Esophagus muscularis mucosa (tissue), 4 donors: ENCODE measurements around the gene SLC25A26. TPM values are rescaled to one million over a fixed set of nuclear protein-coding genes. Genes with fewer than 3 reads are reported as not detected.

Experiments
- DNase-seq: peaks from one replicate; pipeline ENCODE4 v3.0.0-alpha.2; 2017; ENCODE audit errors: extremely low spot score
- H3K27ac ChIP-seq, 4 donors: fragments of 200-600 bp; sonication (generic); replicated peaks in 1 of 4; 1 replicate in 3 of 4; 2 replicates in 1 of 4; pipeline ENCODE4 v1.5.1; 2016 to 2019; ENCODE audit warnings: mild to moderate bottlenecking in 1 of 4
- H3K27me3 ChIP-seq, 4 donors: fragments of 200-600 bp; sonication (generic); one replicate each; pipeline versions ENCODE4 v1.5.1 to v1.6.0; 2016 to 2019
- H3K36me3 ChIP-seq, 4 donors: fragments of 200-600 bp; sonication (generic); one replicate each; pipeline ENCODE4 v1.5.1; 2016 to 2019
- H3K4me1 ChIP-seq, 4 donors: fragments of 200-600 bp; sonication (generic); one replicate each; pipeline ENCODE4 v1.5.1; 2016 to 2019
- H3K4me3 ChIP-seq, 4 donors: fragments of 200-600 bp; sonication (generic); 1 replicate in 2 of 4; 2 replicates in 2 of 4; pipeline ENCODE4 v1.5.1; 2016 to 2019; ENCODE audit warnings: mild to moderate bottlenecking in 4 of 4, moderate library complexity in 1 of 4
- H3K9me3 ChIP-seq, 4 donors: fragments of 200-600 bp; sonication (generic); 1 replicate in 3 of 4; 2 replicates in 1 of 4; pipeline ENCODE4 v1.5.1; 2016 to 2019
- EP300 ChIP-seq: sonication (generic); formaldehyde crosslinking; IDR thresholded peaks from one replicate; pipeline ENCODE4 v1.6.1; 2017; ENCODE audit warnings: antibody characterized with exemption
- POLR2A ChIP-seq: fragments of 450-650 bp; IDR thresholded peaks from one replicate; pipeline ENCODE4 v1.6.1; 2017; ENCODE audit warnings: antibody characterized with exemption, moderate library complexity, mild to moderate bottlenecking, low read depth
- POLR2AphosphoS5 ChIP-seq, 2 donors: sonication (generic); formaldehyde crosslinking; IDR thresholded peaks; one replicate each; pipeline ENCODE4 v1.6.1; 2017; ENCODE audit warnings: antibody characterized with exemption in 2 of 2
- WGBS: methylation state at CpG from one replicate; pipeline ENCODE4 v1.1.5; 2018; 5-methylcytosine and 5-hydroxymethylcytosine counted together
- intact Hi-C: fragments of 100-400 bp; cut with DNase I; formaldehyde crosslinking; loops from one replicate; pipeline ENCODE4 v1.15.1; 2023
- total RNA-seq, 4 donors: library from RNA; depleted of rRNA; stranded (reverse); fragments of >200 nt; gene quantifications; one replicate each; pipeline versions ENCODE4 v1.1.0 to v1.2.1, GENCODE V29; 2016
- TF ChIP-seq, protein P1 (sequence below), 3 experiments: fragments of 200-600 bp in 2 of 3; fragments of 450-650 bp in 1 of 3; sonication (generic) in 2 of 3; IDR thresholded peaks; one replicate each; pipeline ENCODE4 v1.5.1; 2017 to 2019; ENCODE audit warnings: antibody characterized with exemption in 3 of 3, mild to moderate bottlenecking in 2 of 3, moderate library complexity in 1 of 3

Gene SLC25A26
- total RNA-seq, 4 donors from 2014 or later: 23.0 to 39.0 (median 26.0) TPM

DNA sequence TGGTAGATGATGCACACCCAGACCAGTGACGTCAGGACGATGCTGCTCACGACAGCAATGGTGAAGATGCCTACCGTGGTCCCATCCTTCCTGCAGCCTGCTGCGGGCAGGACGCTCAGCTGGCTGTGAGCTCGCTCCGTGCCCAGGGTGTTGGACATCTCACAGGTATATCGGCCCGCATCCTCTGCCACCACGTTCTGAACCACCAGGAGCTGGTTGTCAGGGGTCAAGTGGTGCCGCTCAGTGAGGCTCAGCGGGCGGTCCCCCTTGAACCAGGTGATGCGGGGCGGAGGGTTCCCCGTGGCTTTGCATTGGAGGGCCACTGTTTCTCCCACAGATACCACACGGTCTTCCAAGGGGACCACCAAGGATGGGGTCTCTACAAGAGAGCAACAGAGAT is 162.2 kb downstream of the SLC25A26 start:
- WGBS: 90% methylated on average over 12 of the region's 18 CpGs
- intact Hi-C loops: no loop called here
- H3K9me3 ChIP-seq: no peaks in the 10 kb centered on the region
- H3K4me3 ChIP-seq: no peak overlapping the region
- peaks cover 0 to 18% (median 11%) of the 10 kb centered on the region in 4 donors for H3K4me1 ChIP-seq
- no peak overlapping the region for H3K27ac ChIP-seq
- peak; percentile 72 for DNase-seq
- TF ChIP-seq EP300 (no peak), POLR2AphosphoS5 (IDR thresholded peaks at IDR 0.05) (no peak), POLR2A (no peak)
- TF ChIP-seq, protein P1, sequence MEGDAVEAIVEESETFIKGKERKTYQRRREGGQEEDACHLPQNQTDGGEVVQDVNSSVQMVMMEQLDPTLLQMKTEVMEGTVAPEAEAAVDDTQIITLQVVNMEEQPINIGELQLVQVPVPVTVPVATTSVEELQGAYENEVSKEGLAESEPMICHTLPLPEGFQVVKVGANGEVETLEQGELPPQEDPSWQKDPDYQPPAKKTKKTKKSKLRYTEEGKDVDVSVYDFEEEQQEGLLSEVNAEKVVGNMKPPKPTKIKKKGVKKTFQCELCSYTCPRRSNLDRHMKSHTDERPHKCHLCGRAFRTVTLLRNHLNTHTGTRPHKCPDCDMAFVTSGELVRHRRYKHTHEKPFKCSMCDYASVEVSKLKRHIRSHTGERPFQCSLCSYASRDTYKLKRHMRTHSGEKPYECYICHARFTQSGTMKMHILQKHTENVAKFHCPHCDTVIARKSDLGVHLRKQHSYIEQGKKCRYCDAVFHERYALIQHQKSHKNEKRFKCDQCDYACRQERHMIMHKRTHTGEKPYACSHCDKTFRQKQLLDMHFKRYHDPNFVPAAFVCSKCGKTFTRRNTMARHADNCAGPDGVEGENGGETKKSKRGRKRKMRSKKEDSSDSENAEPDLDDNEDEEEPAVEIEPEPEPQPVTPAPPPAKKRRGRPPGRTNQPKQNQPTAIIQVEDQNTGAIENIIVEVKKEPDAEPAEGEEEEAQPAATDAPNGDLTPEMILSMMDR (IDR thresholded peaks at IDR 0.05): no peak
- H3K36me3 ChIP-seq: peaks cover 74 to 95% (median 93%) of the 10 kb centered on the region in 4 donors
- H3K27me3 ChIP-seq: no peaks in the 10 kb centered on the region

DNA sequence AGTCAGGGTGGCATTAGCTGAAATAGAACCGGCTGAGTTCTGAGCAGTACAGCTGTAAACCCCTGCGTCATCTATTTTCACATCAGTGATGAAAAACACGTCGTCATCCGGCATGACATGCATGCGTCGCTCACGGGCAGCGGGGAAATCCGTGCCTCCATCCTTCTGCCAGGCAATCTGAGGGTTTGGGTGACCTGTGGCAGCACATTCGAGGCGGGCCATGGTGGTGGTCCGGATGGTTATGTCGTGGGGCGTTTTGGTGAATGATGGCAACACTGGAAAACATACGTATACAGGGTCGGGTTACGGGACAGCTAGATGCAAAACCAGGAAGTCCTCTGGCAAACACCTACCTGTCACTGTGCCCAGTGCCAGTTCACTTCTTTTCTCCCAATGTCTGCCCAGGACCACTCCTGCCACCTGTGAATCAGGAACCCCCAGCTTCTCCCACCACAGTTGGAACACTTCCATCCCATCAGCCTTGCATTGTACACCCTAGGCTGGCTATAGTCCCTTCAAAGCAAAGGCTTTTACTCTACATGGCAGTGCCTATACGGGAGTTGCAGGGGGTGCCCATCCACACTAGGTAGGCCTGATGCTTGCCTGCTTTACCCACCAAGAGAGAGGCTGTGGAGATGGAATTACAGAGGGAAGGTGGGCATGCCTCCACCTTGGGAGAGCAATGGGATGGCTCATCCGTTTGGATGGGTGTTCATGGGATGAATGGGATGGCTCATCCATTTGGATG is 163.4 kb downstream of the SLC25A26 start:
- H3K4me1 ChIP-seq: peaks cover 0 to 18% (median 12%) of the 10 kb centered on the region in 4 donors
- H3K36me3 ChIP-seq: peaks cover 72 to 88% (median 82%) of the 10 kb centered on the region in 4 donors
- no peak overlapping the region for H3K27ac ChIP-seq
- WGBS: 92% methylated on average over 18 of the region's 20 CpGs
- H3K27me3 ChIP-seq: no peaks in the 10 kb centered on the region
- no peak overlapping the region for H3K4me3 ChIP-seq
- no peaks in the 10 kb centered on the region for H3K9me3 ChIP-seq
- DNase-seq: no peak
- TF ChIP-seq EP300 (no peak), POLR2A (no peak), POLR2AphosphoS5 (IDR thresholded peaks at IDR 0.05) (no peak)
- TF ChIP-seq, protein P1 (IDR thresholded peaks at IDR 0.05): no peak
- intact Hi-C loops: no loop called here

DNA sequence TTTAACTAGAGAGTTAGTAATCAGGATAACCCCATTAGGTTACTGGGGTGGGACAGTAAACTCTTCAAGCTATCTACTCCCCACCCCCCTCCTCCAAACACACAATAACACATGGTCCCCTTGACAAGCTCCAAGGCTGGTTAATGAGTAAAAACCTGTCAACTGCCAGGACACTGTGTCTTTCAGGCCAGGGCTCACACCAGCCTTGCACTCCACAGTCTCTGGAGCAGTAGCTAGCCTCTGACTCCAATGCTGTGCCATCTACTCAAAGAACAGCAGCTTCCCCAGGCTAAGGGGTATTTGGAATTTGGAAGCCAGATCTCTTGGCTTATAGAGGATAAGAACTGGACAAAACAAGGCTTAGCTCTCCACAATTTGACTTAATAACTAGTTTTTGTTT is 164.3 kb downstream of the SLC25A26 start:
- DNase-seq: no peak
- Histone ChIP-seq H3K27me3 (no peaks in the 10 kb centered on the region), H3K4me3 (no peak overlapping the region), H3K36me3 (peaks cover 63 to 79% (median 73%) of the 10 kb centered on the region in 4 donors), H3K4me1 (peaks cover 0 to 18% (median 12%) of the 10 kb centered on the region in 4 donors), H3K27ac (no peak overlapping the region), H3K9me3 (no peaks in the 10 kb centered on the region)
- TF ChIP-seq, protein P1 (IDR thresholded peaks at IDR 0.05): no peak
- TF ChIP-seq POLR2A (no peak), POLR2AphosphoS5 (IDR thresholded peaks at IDR 0.05) (no peak), EP300 (no peak)
- intact Hi-C loops: no loop called here

DNA sequence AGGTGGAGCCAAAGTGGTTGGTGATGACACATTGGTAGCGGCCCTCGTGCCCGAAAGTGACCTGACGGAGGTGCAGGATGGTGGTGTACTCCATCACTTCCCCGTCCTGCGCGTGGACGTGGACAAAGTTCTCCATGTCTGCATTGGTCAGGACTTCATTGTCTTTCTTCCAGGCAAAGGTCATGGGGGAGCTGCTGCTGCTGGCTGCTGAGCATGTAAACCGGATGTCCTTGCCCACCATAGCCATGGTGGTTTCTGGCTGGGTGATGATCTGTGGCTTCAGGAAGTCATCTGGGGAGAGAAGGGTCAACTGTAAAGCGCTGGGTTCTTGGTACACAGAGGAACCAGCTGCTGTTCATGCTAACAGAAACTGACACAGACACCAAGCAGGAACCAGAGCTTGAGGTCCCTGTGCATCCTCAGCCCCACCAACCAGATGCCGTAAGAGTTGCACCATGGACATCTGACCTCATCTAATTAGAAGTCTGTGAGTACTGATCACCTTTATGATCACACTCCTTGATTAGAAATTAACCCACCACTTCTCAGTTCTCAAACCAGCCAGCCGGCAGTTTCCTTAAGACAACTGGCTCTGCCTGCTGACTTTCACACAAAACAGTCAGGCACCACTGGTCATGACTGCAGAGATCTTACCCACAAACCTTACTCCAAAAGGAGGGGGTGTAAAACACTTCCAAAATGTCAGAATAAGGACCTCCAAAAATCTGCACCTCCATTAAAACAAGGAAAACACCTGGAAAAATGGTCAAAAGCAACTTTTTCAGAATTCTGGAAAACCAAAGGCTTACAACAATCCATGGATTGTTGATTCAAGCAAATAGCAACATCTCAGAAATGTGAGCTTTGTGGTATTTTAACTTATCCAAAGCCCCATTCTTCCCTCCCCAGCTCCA is 165.5 kb downstream of the SLC25A26 start:
- Histone ChIP-seq H3K27ac (no peak overlapping the region), H3K4me3 (no peak overlapping the region), H3K9me3 (no peaks in the 10 kb centered on the region), H3K36me3 (peaks cover 52 to 72% (median 61%) of the 10 kb centered on the region in 4 donors), H3K27me3 (no peaks in the 10 kb centered on the region), H3K4me1 (peaks cover 0 to 16% (median 12%) of the 10 kb centered on the region in 4 donors)
- TF ChIP-seq POLR2A (no peak), POLR2AphosphoS5 (IDR thresholded peaks at IDR 0.05) (no peak), EP300 (no peak)
- TF ChIP-seq, protein P1 (IDR thresholded peaks at IDR 0.05): no peak
- no peak for DNase-seq
- intact Hi-C loops: no loop called here
- 92% methylated on average over 11 of the region's 12 CpGs for WGBS
